AG04450 (cell line): ENCODE data around the gene SAV1. TPM values are rescaled to one million over a fixed set of nuclear protein-coding genes. Genes with fewer than 3 reads are reported as not detected.
A peak's percentile ranks its signal among the peaks of the same experiment; 100 is the strongest.

Source experiments
- CTCF ChIA-PET: fragments of 300-600, 350-600 bp; formaldehyde crosslinking; extraction: SDS; loops from one replicate; lab custom pipeline; 2022; ENCODE audit warnings: antibody characterized with exemption, inconsistent platforms; lab: Charles Lee
- POLR2A ChIA-PET: fragments of 350-600 bp; formaldehyde crosslinking; extraction: SDS; loops from one replicate; lab custom pipeline; 2021; ENCODE audit warnings: antibody characterized with exemption, inconsistent platforms; lab: Yijun Ruan, JAX
- DNase-seq: peaks from one replicate; pipeline ENCODE4 v3.0.0-alpha.2; 2011; ENCODE audit warnings: low read depth, low spot score
- H3K27ac ChIP-seq: one replicate; pipeline ENCODE4 v1.5.1; 2012; ENCODE audit warnings: low read depth, low read length, control low read depth
- H3K27me3 ChIP-seq: one replicate; pipeline ENCODE4 v1.6.0; 2012; ENCODE audit warnings: low read length; ENCODE audit not compliant: control insufficient read depth, insufficient read depth
- H3K4me3 ChIP-seq: 2 replicates; pipeline ENCODE4 v1.5.1; 2011; ENCODE audit warnings: mild to moderate bottlenecking, low read depth, low read length, control low read depth
- H3K9me3 ChIP-seq: 2 replicates; pipeline ENCODE4 v1.5.1; 2012; ENCODE audit warnings: low read length; ENCODE audit not compliant: control insufficient read depth, insufficient read depth
- polyA plus RNA-seq: library from polyadenylated mRNA; depleted of rRNA; stranded (reverse); fragments of >200 nt; gene quantifications from 2 replicates; pipeline ENCODE4 v1.2.3, GENCODE V29; 2011
- TF ChIP-seq, protein P1 (sequence below): IDR thresholded peaks from 2 replicates; pipeline ENCODE4 v1.5.1; 2011; ENCODE audit warnings: low read depth, low read length, control low read depth, inconsistent platforms

SAV1 gene
- polyA plus RNA-seq, 1 experiment, result 33.8 TPM

- Histone ChIP-seq H3K4me3 (no peak overlapping the region), H3K27ac (no peak overlapping the region), H3K27me3 (no peaks in the 10 kb centered on the region), H3K9me3 (no peaks in the 10 kb centered on the region)
- no peak for DNase-seq
- ChIA-PET POLR2A (no interaction called here), CTCF (interaction anchor here (1.0 to 2.8 kb wide), 6 partner anchors 13 to 258 kb away, joined by 4 to 97 read pairs (median 10); no protein-coding TSS in a partner anchor)
- TF ChIP-seq, protein P1, sequence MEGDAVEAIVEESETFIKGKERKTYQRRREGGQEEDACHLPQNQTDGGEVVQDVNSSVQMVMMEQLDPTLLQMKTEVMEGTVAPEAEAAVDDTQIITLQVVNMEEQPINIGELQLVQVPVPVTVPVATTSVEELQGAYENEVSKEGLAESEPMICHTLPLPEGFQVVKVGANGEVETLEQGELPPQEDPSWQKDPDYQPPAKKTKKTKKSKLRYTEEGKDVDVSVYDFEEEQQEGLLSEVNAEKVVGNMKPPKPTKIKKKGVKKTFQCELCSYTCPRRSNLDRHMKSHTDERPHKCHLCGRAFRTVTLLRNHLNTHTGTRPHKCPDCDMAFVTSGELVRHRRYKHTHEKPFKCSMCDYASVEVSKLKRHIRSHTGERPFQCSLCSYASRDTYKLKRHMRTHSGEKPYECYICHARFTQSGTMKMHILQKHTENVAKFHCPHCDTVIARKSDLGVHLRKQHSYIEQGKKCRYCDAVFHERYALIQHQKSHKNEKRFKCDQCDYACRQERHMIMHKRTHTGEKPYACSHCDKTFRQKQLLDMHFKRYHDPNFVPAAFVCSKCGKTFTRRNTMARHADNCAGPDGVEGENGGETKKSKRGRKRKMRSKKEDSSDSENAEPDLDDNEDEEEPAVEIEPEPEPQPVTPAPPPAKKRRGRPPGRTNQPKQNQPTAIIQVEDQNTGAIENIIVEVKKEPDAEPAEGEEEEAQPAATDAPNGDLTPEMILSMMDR, result no peak
Measured at GRCh38 chr14:50602035-50602434, 66.1 kb downstream of the SAV1 start.

- Histone ChIP-seq H3K4me3 (no peak overlapping the region), H3K27ac (no peak overlapping the region), H3K27me3 (no peaks in the 10 kb centered on the region), H3K9me3 (no peaks in the 10 kb centered on the region)
- ChIA-PET POLR2A (no interaction called here), CTCF (interaction anchor here (0.6 to 2.8 kb wide), 14 partner anchors 8 to 335 kb away, joined by 3 to 97 read pairs (median 6); no protein-coding TSS in a partner anchor)
- DNase-seq, result no peak
- TF ChIP-seq, protein P1, result no peak
Measured at GRCh38 chr14:50601394-50601793, 66.7 kb downstream of the SAV1 start.

- DNase-seq, result no peak
- TF ChIP-seq, protein P1, result no peak
- CTCF ChIA-PET, result interaction anchor here (0.6 to 2.8 kb wide), 29 partner anchors 9 to 336 kb away, joined by 3 to 97 read pairs (median 5); no protein-coding TSS in a partner anchor
- Histone ChIP-seq H3K9me3 (no peaks in the 10 kb centered on the region), H3K27ac (no peak overlapping the region), H3K4me3 (no peak overlapping the region), H3K27me3 (no peaks in the 10 kb centered on the region)
- POLR2A ChIA-PET, result interaction anchor here (0.7 kb wide), 2 partner anchors 34 to 168 kb away, joined by 3 to 6 read pairs; no protein-coding TSS in a partner anchor
Measured at GRCh38 chr14:50600849-50601248, 67.3 kb downstream of the SAV1 start.

DNA sequence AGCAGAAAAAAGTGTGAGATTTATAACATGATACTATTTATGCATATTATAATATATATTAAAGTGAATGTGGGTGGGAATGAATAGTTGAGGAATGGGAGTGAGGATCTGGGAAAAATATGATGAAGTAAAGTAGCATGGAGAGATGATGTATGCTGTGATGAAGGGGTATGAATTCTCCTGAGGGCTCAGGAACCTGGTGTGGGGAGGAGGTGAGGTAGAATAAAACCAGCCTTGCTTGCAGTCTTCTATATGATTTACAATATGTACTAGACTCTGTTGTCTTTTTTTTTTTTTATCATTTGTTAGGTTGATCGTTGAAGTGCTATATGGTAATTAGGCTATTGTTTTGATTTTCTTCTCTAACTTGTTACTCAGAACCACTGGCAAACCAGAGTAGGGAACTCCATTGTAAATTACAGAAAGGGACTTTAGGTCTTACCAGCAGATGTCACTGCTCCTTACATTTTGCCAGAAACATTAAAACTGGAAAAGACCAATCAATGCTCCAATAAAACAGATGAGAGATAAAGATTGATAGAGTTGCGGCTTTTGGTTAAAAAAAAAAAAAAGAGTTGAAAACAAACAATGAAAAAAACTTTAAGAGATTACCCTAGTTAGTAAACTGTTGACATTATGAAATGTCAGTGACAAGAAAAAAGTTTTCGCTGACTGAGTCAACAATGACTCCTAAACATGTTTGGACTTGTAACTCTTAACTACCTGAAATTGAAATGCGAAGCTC is 68.2 kb downstream of the SAV1 start:
- no peaks in the 10 kb centered on the region for H3K27me3 ChIP-seq
- POLR2A ChIA-PET, result interaction anchor here (0.7 kb wide), 2 partner anchors 35 to 169 kb away, joined by 3 to 6 read pairs; no protein-coding TSS in a partner anchor
- no peak overlapping the region for H3K27ac ChIP-seq
- no peak overlapping the region for H3K4me3 ChIP-seq
- no peaks in the 10 kb centered on the region for H3K9me3 ChIP-seq
- TF ChIP-seq, protein P1, result peak; percentile 66
- CTCF ChIA-PET, result interaction anchor here (0.7 to 2.8 kb wide), 23 partner anchors 8 to 337 kb away, joined by 3 to 97 read pairs (median 5); no protein-coding TSS in a partner anchor
- no peak for DNase-seq

- TF ChIP-seq, protein P1, result no peak
- DNase-seq, result no peak
- POLR2A ChIA-PET, result no interaction called here
- CTCF ChIA-PET, result interaction anchor here (0.7 to 1.4 kb wide), 7 partner anchors 20 to 262 kb away, joined by 3 to 7 read pairs (median 3); no protein-coding TSS in a partner anchor
- Histone ChIP-seq H3K9me3 (no peaks in the 10 kb centered on the region), H3K27me3 (no peaks in the 10 kb centered on the region), H3K4me3 (no peak overlapping the region), H3K27ac (no peak overlapping the region)
Measured at GRCh38 chr14:50598765-50599164, 69.3 kb downstream of the SAV1 start.
